Suprapubic skin (tissue), 4 donors: Measurements from ENCODE around the gene HIGD1A. TPM values are rescaled to one million over a fixed set of nuclear protein-coding genes. Genes with fewer than 3 reads are reported as not detected.

Experiments
- DNase-seq, 2 donors: peaks; one replicate each; pipeline ENCODE4 v3.0.0-alpha.2; 2019; ENCODE audit warnings: low spot score in 2 of 2
- H3K27ac ChIP-seq: fragments of 200-600 bp; sonication (generic); one replicate; pipeline ENCODE4 v1.5.1; 2019
- H3K27me3 ChIP-seq: fragments of 200-600 bp; sonication (generic); one replicate; pipeline ENCODE4 v1.5.1; 2019
- H3K36me3 ChIP-seq: fragments of 200-600 bp; sonication (generic); one replicate; pipeline ENCODE4 v1.5.1; 2019
- H3K4me1 ChIP-seq: fragments of 200-600 bp; sonication (generic); one replicate; pipeline ENCODE4 v1.5.1; 2019
- H3K4me3 ChIP-seq: fragments of 200-600 bp; sonication (generic); one replicate; pipeline ENCODE4 v1.5.1; 2019; ENCODE audit warnings: mild to moderate bottlenecking
- H3K9me3 ChIP-seq: fragments of 200-600 bp; sonication (generic); one replicate; pipeline ENCODE4 v1.5.1; 2019
- CTCF ChIP-seq, 2 donors: fragments of 200-600 bp in 1 of 2; fragments of 450-650 bp in 1 of 2; sonication (generic) in 1 of 2; IDR thresholded peaks; one replicate each; pipeline ENCODE4 v1.5.1; 2016 to 2019; ENCODE audit warnings: antibody characterized with exemption in 2 of 2, mild to moderate bottlenecking in 1 of 2, moderate library complexity in 1 of 2
- EP300 ChIP-seq: sonication (generic); formaldehyde crosslinking; IDR thresholded peaks from one replicate; pipeline ENCODE4 v1.6.1; 2017; ENCODE audit warnings: antibody characterized with exemption
- POLR2A ChIP-seq, 2 donors: fragments of 450-650 bp; IDR thresholded peaks; one replicate each; pipeline ENCODE4 v1.6.1; 2017; ENCODE audit warnings: antibody characterized with exemption in 2 of 2, mild to moderate bottlenecking in 2 of 2, moderate library complexity in 2 of 2
- POLR2AphosphoS5 ChIP-seq, 3 donors: sonication (generic); formaldehyde crosslinking; IDR thresholded peaks; one replicate each; pipeline ENCODE4 v1.6.1; 2017; ENCODE audit warnings: antibody characterized with exemption in 3 of 3
- WGBS: methylation state at CpG from one replicate; pipeline ENCODE4 v1.1.5; 2018; 5-methylcytosine and 5-hydroxymethylcytosine counted together
- total RNA-seq, 4 donors: library from RNA; depleted of rRNA; stranded (reverse); fragments of >200 nt; gene quantifications; one replicate each; pipeline ENCODE4 v1.1.0, GENCODE V29; 2016

The HIGD1A gene
- total RNA-seq, 4 donors from 2014 or later = 46.8 to 91.9 (median 81.4) TPM

GRCh38 chr3:42844412-42844713 is 40.1 kb upstream of the HIGD1A start:
- TF ChIP-seq CTCF (IDR thresholded peaks at IDR 0.05) (no peak), POLR2A (IDR thresholded peaks at IDR 0.05) (no peak), POLR2AphosphoS5 (IDR thresholded peaks at IDR 0.05) (no peak), EP300 (no peak)
- Histone ChIP-seq H3K36me3 (no peaks in the 10 kb centered on the region), H3K9me3 (no peaks in the 10 kb centered on the region), H3K4me3 (no peak overlapping the region), H3K27me3 (no peaks in the 10 kb centered on the region), H3K4me1 (peaks cover 24% of the 10 kb centered on the region), H3K27ac (peak overlapping the region; percentile 78)
- no peak for DNase-seq
- 85% methylated on average over 1 of the region's 1 CpG for WGBS

- 60% methylated on average over 6 of the region's 6 CpGs for WGBS
- no peak overlapping the region for H3K4me3 ChIP-seq
- DNase-seq = peak in 1 of 2 donors; percentile 81
These were observed 39.6 kb upstream of the HIGD1A start for GRCh38 chr3:42843713-42844411.

GRCh38 chr3:42841332-42841731 is 37.0 kb upstream of the HIGD1A start:
- H3K27ac ChIP-seq = no peak overlapping the region
- H3K27me3 ChIP-seq = no peaks in the 10 kb centered on the region

More at GRCh38 chr3:42843713-42844411, 39.6 kb upstream of the HIGD1A start:
- no peaks in the 10 kb centered on the region for H3K27me3 ChIP-seq
- no peaks in the 10 kb centered on the region for H3K9me3 ChIP-seq
- H3K4me1 ChIP-seq = peaks cover 27% of the 10 kb centered on the region
- H3K27ac ChIP-seq = peak overlapping the region; percentile 78
- no peak for TF ChIP-seq CTCF (IDR thresholded peaks at IDR 0.05)
- no peak for TF ChIP-seq EP300
- TF ChIP-seq POLR2A (IDR thresholded peaks at IDR 0.05) = peak in 1 of 2 donors; percentile 8
- H3K36me3 ChIP-seq = no peaks in the 10 kb centered on the region

GRCh38 chr3:42839616-42840015 is 35.3 kb upstream of the HIGD1A start:
- no peaks in the 10 kb centered on the region for H3K36me3 ChIP-seq
- TF ChIP-seq POLR2A (IDR thresholded peaks at IDR 0.05) = no peak
- peak; percentile 70 to 80 for TF ChIP-seq CTCF (IDR thresholded peaks at IDR 0.05)
- H3K9me3 ChIP-seq = no peaks in the 10 kb centered on the region
- H3K27me3 ChIP-seq = no peaks in the 10 kb centered on the region
- H3K27ac ChIP-seq = no peak overlapping the region
- WGBS = 27% methylated on average over 7 of the region's 7 CpGs
- no peak for DNase-seq
- peaks cover 11% of the 10 kb centered on the region for H3K4me1 ChIP-seq
- H3K4me3 ChIP-seq = no peak overlapping the region

More at GRCh38 chr3:42841332-42841731, 37.0 kb upstream of the HIGD1A start:
- no peaks in the 10 kb centered on the region for H3K36me3 ChIP-seq
- no peak overlapping the region for H3K4me3 ChIP-seq
- no peak for DNase-seq
- WGBS = 78% methylated on average over 1 of the region's 1 CpG
- H3K9me3 ChIP-seq = no peaks in the 10 kb centered on the region
- peaks cover 13% of the 10 kb centered on the region for H3K4me1 ChIP-seq
- TF ChIP-seq POLR2A (IDR thresholded peaks at IDR 0.05) (no peak), POLR2AphosphoS5 (IDR thresholded peaks at IDR 0.05) (no peak), CTCF (IDR thresholded peaks at IDR 0.05) (no peak), EP300 (no peak)

- WGBS = 74% methylated on average over 4 of the region's 4 CpGs
- no peak for DNase-seq
- Histone ChIP-seq H3K27me3 (no peaks in the 10 kb centered on the region), H3K36me3 (no peaks in the 10 kb centered on the region), H3K4me1 (peaks cover 8% of the 10 kb centered on the region), H3K4me3 (no peak overlapping the region), H3K9me3 (no peaks in the 10 kb centered on the region), H3K27ac (no peak overlapping the region)
- no peak for TF ChIP-seq EP300
- TF ChIP-seq POLR2AphosphoS5 (IDR thresholded peaks at IDR 0.05) = no peak
- TF ChIP-seq POLR2A (IDR thresholded peaks at IDR 0.05) = no peak
- TF ChIP-seq CTCF (IDR thresholded peaks at IDR 0.05) = no peak
These were observed 34.3 kb upstream of the HIGD1A start for GRCh38 chr3:42838571-42838970.
